ENCODE data around the gene ZNF705A.
A peak's percentile ranks its signal among the peaks of the same experiment; 100 is the strongest.
"Not testable (repeated sequence)": the region's sequence is repeated elsewhere in the genome, so short reads cannot be mapped to it uniquely, and the experiment has no call there.

The ZNF705A gene

GRCh38 chr12:8156845-8157244, at the start of gene ZNF705A:
Gene ZNF705A (plus strand): TSS chr12:8157015. CDS start chr12:8172626, 15,611 bp downstream.
- DNase-seq, result no peak

- DNase-seq, result peak; percentile 0
Observed at GRCh38 chr12:8108808-8109398, 47.9 kb upstream of the ZNF705A start.

GRCh38 chr12:8113117-8113516, 43.7 kb upstream of the ZNF705A start:
- DNase-seq, result not testable (repeated sequence)

GRCh38 chr12:8120072-8120713, 36.6 kb upstream of the ZNF705A start:
- DNase-seq, result no peak

- no peak for DNase-seq
Observed at GRCh38 chr12:8123124-8123912, 33.5 kb upstream of the ZNF705A start, which contains the start of gene CLEC4A. Gene CLEC4A (plus strand): TSS chr12:8123617. CDS start chr12:8123879, 262 bp downstream.

GRCh38 chr12:8127138-8127537, 29.7 kb upstream of the ZNF705A start:
- no peak for DNase-seq

GRCh38 chr12:8133636-8134397, 23.0 kb upstream of the ZNF705A start:
- DNase-seq, result not testable (repeated sequence)

- not testable (repeated sequence) for DNase-seq
Observed at GRCh38 chr12:8134398-8134930, 22.4 kb upstream of the ZNF705A start.

- DNase-seq, result not testable (repeated sequence)
Observed at GRCh38 chr12:8141647-8142046, 15.2 kb upstream of the ZNF705A start.

- no peak for DNase-seq
Observed at GRCh38 chr12:8143261-8143660, 13.6 kb upstream of the ZNF705A start.

- DNase-seq, result no peak
Observed at GRCh38 chr12:8145754-8146441, 10.9 kb upstream of the ZNF705A start.

- no peak for DNase-seq
Observed at GRCh38 chr12:8146442-8146771, 10.4 kb upstream of the ZNF705A start.

GRCh38 chr12:8154526-8154925, 2.3 kb upstream of the ZNF705A start:
- DNase-seq, result no peak

- no peak for DNase-seq
Observed at GRCh38 chr12:8156416-8156815, 399 bp upstream of the ZNF705A start.

GRCh38 chr12:8157484-8158198, 826 bp downstream of the ZNF705A start:
- DNase-seq, result no peak

- DNase-seq, result not testable (repeated sequence)
Observed at GRCh38 chr12:8172911-8173310, 16.1 kb downstream of the ZNF705A start.

GRCh38 chr12:8179989-8180585, 23.3 kb downstream of the ZNF705A start:
- DNase-seq, result not testable (repeated sequence)

- not testable (repeated sequence) for DNase-seq
Observed at GRCh38 chr12:8181271-8181670, 24.5 kb downstream of the ZNF705A start.

- not testable (repeated sequence) for DNase-seq
Observed at GRCh38 chr12:8182923-8183322, 26.1 kb downstream of the ZNF705A start.

- DNase-seq, result not testable (repeated sequence)
Observed at GRCh38 chr12:8183346-8183745, 26.5 kb downstream of the ZNF705A start.

- not testable (repeated sequence) for DNase-seq
Observed at GRCh38 chr12:8184206-8184605, 27.4 kb downstream of the ZNF705A start.
